ENCODE measurements around the gene SHOX.

Gene SHOX

GRCh38 chrX:680062-680461 lies 49.5 kb downstream of the SHOX start:
- Histone ChIP-seq H3K27me3 (peaks cover 3% of the 10 kb centered on the region), H3K9me3 (no peaks in the 10 kb centered on the region), H3K27ac (no peak overlapping the region), H3K4me3 (ENCODE audit: low read depth in 1 of 2, low read length in 1 of 2) (no peak overlapping the region), H3K4me1 (ENCODE audit: control insufficient read depth in 1 of 2, insufficient read depth in 1 of 2, low read depth in 1 of 2, low read length in 1 of 2) (no peaks in the 10 kb centered on the region), H3K36me3 (no peaks in the 10 kb centered on the region)
- TF ChIP-seq CTCF (IDR thresholded peaks at IDR 0.05), result no peak

- H3K36me3 ChIP-seq, result no peaks in the 10 kb centered on the region
- H3K27ac ChIP-seq, result no peak overlapping the region
- no peak for TF ChIP-seq CTCF (IDR thresholded peaks at IDR 0.05)
- H3K9me3 ChIP-seq, result no peaks in the 10 kb centered on the region
- no peak overlapping the region for H3K4me3 ChIP-seq (ENCODE audit: low read depth in 1 of 2, low read length in 1 of 2)
- H3K4me1 ChIP-seq (ENCODE audit: control insufficient read depth in 1 of 2, insufficient read depth in 1 of 2, low read depth in 1 of 2, low read length in 1 of 2), result no peaks in the 10 kb centered on the region
- H3K27me3 ChIP-seq, result peaks cover 3% of the 10 kb centered on the region
Observed at GRCh38 chrX:681989-682388, 51.4 kb downstream of the SHOX start.

GRCh38 chrX:682892-683291 lies 52.3 kb downstream of the SHOX start:
- Histone ChIP-seq H3K4me3 (ENCODE audit: low read depth in 1 of 2, low read length in 1 of 2) (no peak overlapping the region), H3K36me3 (no peaks in the 10 kb centered on the region), H3K27ac (no peak overlapping the region), H3K4me1 (ENCODE audit: control insufficient read depth in 1 of 2, insufficient read depth in 1 of 2, low read depth in 1 of 2, low read length in 1 of 2) (no peaks in the 10 kb centered on the region), H3K27me3 (peaks cover 3% of the 10 kb centered on the region), H3K9me3 (no peaks in the 10 kb centered on the region)
- TF ChIP-seq CTCF (IDR thresholded peaks at IDR 0.05), result no peak

GRCh38 chrX:683576-683975 lies 53.0 kb downstream of the SHOX start:
- Histone ChIP-seq H3K27ac (no peak overlapping the region), H3K27me3 (peaks cover 3% of the 10 kb centered on the region), H3K36me3 (no peaks in the 10 kb centered on the region), H3K4me1 (ENCODE audit: control insufficient read depth in 1 of 2, insufficient read depth in 1 of 2, low read depth in 1 of 2, low read length in 1 of 2) (no peaks in the 10 kb centered on the region), H3K4me3 (ENCODE audit: low read depth in 1 of 2, low read length in 1 of 2) (no peak overlapping the region), H3K9me3 (no peaks in the 10 kb centered on the region)
- no peak for TF ChIP-seq CTCF (IDR thresholded peaks at IDR 0.05)

GRCh38 chrX:685120-686032 lies 54.8 kb downstream of the SHOX start:
- Histone ChIP-seq H3K9me3 (no peaks in the 10 kb centered on the region), H3K27me3 (no peaks in the 10 kb centered on the region), H3K4me1 (ENCODE audit: control insufficient read depth in 1 of 2, insufficient read depth in 1 of 2, low read depth in 1 of 2, low read length in 1 of 2) (no peaks in the 10 kb centered on the region), H3K4me3 (ENCODE audit: low read depth in 1 of 2, low read length in 1 of 2) (no peak overlapping the region), H3K36me3 (no peaks in the 10 kb centered on the region), H3K27ac (no peak overlapping the region)
- no peak for TF ChIP-seq CTCF (IDR thresholded peaks at IDR 0.05)

Data from neutrophil (primary cell).